Activated naive CD4-positive, alpha-beta T cell treated with anti-CD3 and anti-CD28 coated beads, Interleukin-2, amount 50 U/mL, for 16 hours (primary cell): Measurements from ENCODE around the gene CDKN1C.

Source experiments
- DNase-seq: peaks from one replicate; pipeline ENCODE4 v3.0.0-alpha.2; 2020

CDKN1C gene

GRCh38 chr11:2904153-2905052 is 18.8 kb upstream of the CDKN1C start:
- no peak for DNase-seq

- DNase-seq, result no peak
Measured at GRCh38 chr11:2903672-2904011, 18.1 kb upstream of the CDKN1C start.

- no peak for DNase-seq
Measured at GRCh38 chr11:2902784-2903671, 17.5 kb upstream of the CDKN1C start.

- DNase-seq, result peak; percentile 90
Measured at GRCh38 chr11:2901854-2902783, 16.5 kb upstream of the CDKN1C start.

- DNase-seq, result no peak
Measured at GRCh38 chr11:2901196-2901796, 15.7 kb upstream of the CDKN1C start.

- DNase-seq, result no peak
Measured at GRCh38 chr11:2899080-2899783, 13.7 kb upstream of the CDKN1C start.

- DNase-seq, result peak; percentile 42
Measured at GRCh38 chr11:2898366-2899079, 12.9 kb upstream of the CDKN1C start.

- DNase-seq, result no peak
Measured at GRCh38 chr11:2897048-2897447, 11.5 kb upstream of the CDKN1C start.

GRCh38 chr11:2896047-2896446 is 10.5 kb upstream of the CDKN1C start:
- DNase-seq, result no peak

GRCh38 chr11:2893935-2894334 is 8.4 kb upstream of the CDKN1C start:
- no peak for DNase-seq

GRCh38 chr11:2892967-2893528 is 7.5 kb upstream of the CDKN1C start:
- DNase-seq, result peak; percentile 37

- peak; percentile 73 for DNase-seq
Measured at GRCh38 chr11:2892215-2892966, 6.8 kb upstream of the CDKN1C start.

GRCh38 chr11:2891326-2892214 is 6.0 kb upstream of the CDKN1C start:
- no peak for DNase-seq

GRCh38 chr11:2890466-2891294 is 5.1 kb upstream of the CDKN1C start:
- no peak for DNase-seq

- no peak for DNase-seq
Measured at GRCh38 chr11:2889362-2890273, 4.0 kb upstream of the CDKN1C start.

- DNase-seq, result peak; percentile 86
Measured at GRCh38 chr11:2888266-2888968, 2.8 kb upstream of the CDKN1C start.
